KBM-7 (cell line): ENCODE measurements around the gene CRELD1.

Experiments used
- DNase-seq: peaks from one replicate; pipeline ENCODE4 v3.0.0-alpha.2; 2015
- in situ Hi-C: fragments of 300-500 bp; cut with MboI; formaldehyde crosslinking; loops from 2 replicates; pipeline ENCODE4 v1.14.3; 2020; ENCODE audit warnings: low sequenced_read_pairs, low pct_unique_long_range_greater_than_20kb, mixed read lengths

CRELD1 gene

DNA sequence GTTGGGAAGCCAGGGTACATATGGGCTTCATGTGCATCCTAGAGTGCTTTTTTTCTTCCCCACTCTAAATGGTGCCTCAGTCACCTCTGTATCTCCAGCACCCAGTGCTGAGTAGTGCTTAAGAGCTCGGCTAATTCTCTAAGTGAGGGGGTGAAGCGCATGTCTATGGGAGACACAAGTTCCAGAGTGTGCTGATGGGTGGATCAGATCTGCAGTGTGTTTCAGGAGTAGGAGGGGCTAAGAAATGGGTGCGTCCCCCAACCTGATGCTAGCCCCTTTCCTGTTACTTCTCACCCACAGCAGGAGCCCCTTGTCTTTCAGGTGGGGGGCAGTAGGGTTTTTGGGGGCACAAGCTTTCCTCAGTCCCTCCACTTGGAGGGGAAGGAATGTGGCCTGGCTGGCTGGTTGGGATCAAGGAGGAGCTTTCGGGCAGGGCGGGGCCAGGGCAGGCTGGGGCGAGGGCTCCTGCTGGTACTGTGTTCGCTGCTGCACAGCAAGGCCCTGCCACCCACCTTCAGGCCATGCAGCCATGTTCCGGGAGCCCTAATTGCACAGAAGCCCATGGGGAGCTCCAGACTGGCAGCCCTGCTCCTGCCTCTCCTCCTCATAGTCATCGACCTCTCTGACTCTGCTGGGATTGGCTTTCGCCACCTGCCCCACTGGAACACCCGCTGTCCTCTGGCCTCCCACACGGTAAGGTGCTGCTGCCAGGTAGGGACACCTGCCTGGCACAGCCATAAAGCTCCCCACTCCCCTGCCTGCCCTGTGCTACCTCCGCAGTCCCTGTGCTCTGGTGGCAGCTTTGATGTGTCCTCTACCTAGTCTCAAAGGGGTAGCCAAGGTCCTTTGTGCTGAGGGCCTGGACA is 31.0 kb upstream of the CRELD1 start, which contains the start of gene IL17RE:
Gene IL17RE, plus strand, starts transcription at position 477 of the 866 bp plus-strand sequence. Its CDS starts 85 bp downstream, at position 562.
- in situ Hi-C loops = no loop called here
- no peak for DNase-seq

DNA sequence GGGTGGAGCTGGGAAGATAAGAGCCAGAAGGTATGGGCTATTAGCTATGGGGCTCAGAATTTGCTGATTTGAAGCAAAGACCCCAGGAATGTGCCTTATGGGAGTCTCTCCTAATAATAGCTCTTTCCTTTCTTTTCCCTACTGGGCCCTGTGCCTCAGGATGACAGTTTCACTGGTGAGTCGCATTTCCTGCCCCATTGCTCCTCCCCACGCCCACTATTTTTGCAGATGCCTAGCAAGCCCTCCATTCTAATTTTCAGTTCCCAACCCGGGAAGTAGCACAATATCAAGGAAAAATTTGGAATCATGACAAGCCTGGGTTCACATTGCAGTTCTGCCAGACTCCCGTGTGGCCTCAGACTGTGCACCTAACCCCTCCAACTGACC is 30.4 kb upstream of the CRELD1 start:
- in situ Hi-C loops = no loop called here
- DNase-seq = no peak

GRCh38 chr3:9903904-9904303 is 29.7 kb upstream of the CRELD1 start:
- in situ Hi-C loops = no loop called here
- no peak for DNase-seq

DNA sequence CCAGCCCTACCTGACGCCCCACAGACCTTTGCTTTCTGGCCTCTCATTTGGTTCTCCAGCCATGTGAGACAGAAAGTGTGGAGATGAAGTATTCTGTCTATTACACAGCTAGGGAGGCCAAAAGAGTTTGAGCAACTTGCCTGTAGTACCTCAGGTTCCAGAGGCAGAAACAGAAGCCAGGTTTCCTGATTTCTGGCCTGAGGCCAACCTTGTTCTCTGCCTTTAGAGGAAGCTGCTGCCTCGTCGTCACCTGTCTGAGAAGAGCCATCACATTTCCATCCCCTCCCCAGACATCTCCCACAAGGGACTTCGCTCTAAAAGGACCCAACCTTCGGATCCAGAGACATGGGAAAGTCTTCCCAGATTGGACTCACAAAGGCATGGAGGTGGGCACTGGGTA is 27.2 kb upstream of the CRELD1 start:
- in situ Hi-C loops = no loop called here
- no peak for DNase-seq

DNA sequence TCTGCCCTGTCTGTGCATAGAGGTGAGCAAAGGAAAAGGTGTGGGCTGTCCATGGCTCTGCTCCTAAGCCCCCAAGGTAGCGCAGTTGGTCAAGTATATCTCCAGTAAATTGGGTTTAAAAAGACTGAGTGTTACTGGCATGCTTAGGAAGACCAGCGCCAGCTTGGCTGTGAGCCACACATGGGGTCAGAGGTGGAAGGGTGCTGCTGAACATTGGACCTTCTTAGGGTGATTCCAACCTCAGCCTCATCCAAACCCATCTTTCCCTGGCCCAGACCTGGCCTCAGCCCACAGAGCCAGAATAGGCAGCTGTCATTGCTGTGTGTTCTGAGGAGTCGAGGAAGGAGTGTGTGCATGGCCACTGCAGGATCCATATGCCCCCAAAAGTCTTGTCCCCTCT is 25.3 kb upstream of the CRELD1 start:
- DNase-seq = no peak

GRCh38 chr3:9909221-9910013 is 24.2 kb upstream of the CRELD1 start:
- in situ Hi-C loops = no loop called here
- no peak for DNase-seq

More for the DNA sequence above, 25.3 kb upstream of the CRELD1 start:
- in situ Hi-C loops = no loop called here

- DNase-seq = peak; percentile 65
These were observed 21.8 kb upstream of the CRELD1 start for GRCh38 chr3:9911863-9912262.

GRCh38 chr3:9912294-9912935 is 21.2 kb upstream of the CRELD1 start:
- no peak for DNase-seq
- in situ Hi-C loops = no loop called here

More at GRCh38 chr3:9911863-9912262, 21.8 kb upstream of the CRELD1 start:
- in situ Hi-C loops = no loop called here

- in situ Hi-C loops = no loop called here
- no peak for DNase-seq
These were observed 20.0 kb upstream of the CRELD1 start for GRCh38 chr3:9913601-9914000.

DNA sequence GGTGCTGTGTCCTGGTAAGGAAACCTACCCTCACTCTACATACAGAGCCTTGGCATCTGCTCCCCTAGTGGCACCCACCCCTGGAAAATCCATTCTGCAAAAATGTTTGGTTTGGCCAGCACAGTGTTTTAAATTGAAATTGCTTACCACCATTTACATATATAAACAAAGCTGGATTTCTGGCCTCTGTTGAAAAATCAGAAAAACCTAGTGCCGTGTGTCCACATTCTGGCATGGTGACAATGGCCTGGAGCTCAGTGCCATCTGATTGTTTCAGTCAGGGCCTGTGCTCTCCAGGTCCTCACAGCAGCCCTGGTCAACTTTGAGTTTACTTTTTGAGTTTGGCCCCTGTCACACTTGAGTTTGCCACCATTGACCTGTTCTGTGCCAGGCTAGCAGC is 19.6 kb upstream of the CRELD1 start:
- DNase-seq = no peak
- in situ Hi-C loops = no loop called here

GRCh38 chr3:9914559-9915253 is 18.9 kb upstream of the CRELD1 start:
- DNase-seq = peak; percentile 60
- in situ Hi-C loops = no loop called here

DNA sequence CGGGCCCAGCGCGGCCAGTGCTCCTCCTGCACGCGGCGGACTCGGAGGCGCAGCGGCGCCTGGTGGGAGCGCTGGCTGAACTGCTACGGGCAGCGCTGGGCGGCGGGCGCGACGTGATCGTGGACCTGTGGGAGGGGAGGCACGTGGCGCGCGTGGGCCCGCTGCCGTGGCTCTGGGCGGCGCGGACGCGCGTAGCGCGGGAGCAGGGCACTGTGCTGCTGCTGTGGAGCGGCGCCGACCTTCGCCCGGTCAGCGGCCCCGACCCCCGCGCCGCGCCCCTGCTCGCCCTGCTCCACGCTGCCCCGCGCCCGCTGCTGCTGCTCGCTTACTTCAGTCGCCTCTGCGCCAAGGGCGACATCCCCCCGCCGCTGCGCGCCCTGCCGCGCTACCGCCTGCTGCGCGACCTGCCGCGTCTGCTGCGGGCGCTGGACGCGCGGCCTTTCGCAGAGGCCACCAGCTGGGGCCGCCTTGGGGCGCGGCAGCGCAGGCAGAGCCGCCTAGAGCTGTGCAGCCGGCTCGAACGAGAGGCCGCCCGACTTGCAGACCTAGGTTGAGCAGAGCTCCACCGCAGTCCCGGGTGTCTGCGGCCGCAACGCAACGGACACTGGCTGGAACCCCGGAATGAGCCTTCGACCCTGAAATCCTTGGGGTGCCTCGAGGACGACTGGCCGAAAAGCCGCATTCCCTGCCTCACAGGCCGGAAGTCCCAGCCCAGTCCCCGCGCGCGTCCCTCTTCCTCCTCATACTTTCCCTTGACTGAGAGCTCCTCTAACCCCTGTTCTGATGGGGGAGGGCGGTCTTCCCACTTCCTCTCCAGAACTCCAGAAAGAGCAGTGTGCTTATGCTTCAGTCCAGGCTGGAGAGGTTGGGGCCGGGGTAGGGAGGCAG is 18.1 kb upstream of the CRELD1 start:
- in situ Hi-C loops = no loop called here
- peak; percentile 69 for DNase-seq

- no peak for DNase-seq
- in situ Hi-C loops = no loop called here
These were observed 17.3 kb upstream of the CRELD1 start for GRCh38 chr3:9916346-9916733.

GRCh38 chr3:9916734-9917680 is 16.6 kb upstream of the CRELD1 start, which contains the start of gene IL17RC:
TSS of gene IL17RC (plus strand) at chr3:9917098. CDS start at chr3:9917316, 218 bp downstream.
- peak; percentile 84 for DNase-seq

GRCh38 chr3:9917820-9918219 is 15.8 kb upstream of the CRELD1 start:
- no peak for DNase-seq
- in situ Hi-C loops = no loop called here

More at GRCh38 chr3:9916734-9917680, 16.6 kb upstream of the CRELD1 start, which contains the start of gene IL17RC:
- in situ Hi-C loops = no loop called here

DNA sequence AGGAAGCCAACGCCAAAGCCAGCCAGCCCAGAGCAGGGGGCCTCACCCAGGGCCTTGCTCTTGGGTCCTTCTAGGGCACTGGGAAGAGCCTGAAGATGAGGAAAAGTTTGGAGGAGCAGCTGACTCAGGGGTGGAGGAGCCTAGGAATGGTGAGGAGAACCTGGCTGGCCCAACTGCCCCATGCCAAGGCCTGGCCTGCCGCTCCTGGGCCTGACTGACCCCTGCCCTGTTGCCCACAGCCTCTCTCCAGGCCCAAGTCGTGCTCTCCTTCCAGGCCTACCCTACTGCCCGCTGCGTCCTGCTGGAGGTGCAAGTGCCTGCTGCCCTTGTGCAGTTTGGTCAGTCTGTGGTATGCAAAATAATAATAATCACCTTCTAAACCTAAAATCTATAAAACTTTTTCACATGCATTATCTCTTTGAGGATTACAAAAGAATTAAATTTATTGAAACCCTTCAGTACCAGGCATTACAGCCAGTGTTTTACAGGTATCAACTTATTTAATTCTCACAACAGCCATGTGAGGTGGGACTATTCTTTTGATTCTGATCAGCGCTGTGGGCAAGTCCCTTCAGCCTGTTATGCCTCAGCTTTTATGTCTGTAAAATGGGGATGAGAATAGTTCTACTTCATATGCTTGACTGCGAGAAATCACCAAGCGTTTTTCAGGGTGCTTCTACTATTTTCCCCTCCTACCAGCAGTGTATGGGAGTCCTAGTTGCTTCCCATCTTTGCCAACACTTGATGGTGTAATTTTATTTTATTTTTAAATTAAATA is 15.2 kb upstream of the CRELD1 start:
- no peak for DNase-seq
- in situ Hi-C loops = no loop called here
